ENCODE results near the gene CIPC. TPM values are rescaled to one million over a fixed set of nuclear protein-coding genes. Genes with fewer than 3 reads are reported as not detected.

Gene CIPC
- total and polyA plus RNA-seq, 7 donors, result 14.8 to 96.1 (median 59.7) TPM

DNA sequence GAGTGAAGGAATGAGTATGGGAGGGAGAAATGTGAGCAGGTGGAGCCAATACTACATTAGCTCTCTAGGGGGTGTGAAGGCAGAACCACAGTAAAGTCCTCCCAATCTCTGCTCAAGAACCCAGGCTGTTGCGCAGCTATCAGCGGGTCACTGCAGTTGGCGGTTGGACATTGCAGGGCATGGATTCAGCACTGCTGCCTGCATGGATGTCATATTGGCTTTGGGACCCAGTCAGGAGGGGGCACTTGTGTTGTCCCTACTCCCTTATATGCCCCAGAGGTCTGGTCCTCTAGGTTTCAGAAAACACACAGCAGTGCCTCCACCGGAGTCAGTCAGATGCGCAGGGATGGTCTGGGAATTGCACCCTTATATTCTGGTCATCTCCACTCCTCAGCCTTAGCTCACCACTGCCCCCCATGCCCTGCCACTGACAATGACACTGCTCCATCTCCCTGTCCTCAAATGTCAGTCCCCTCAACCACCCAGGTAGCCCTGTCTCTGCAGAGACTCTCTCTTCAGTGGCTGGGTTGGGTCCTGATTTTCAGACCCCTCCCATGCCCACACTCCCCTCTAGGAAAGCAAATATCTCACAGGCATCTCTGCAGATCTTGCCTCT is 33.9 kb downstream of the CIPC start:
- H3K27me3 ChIP-seq, result peaks cover 0 to 55% (median 17%) of the 10 kb centered on the region in 3 donors
- H3K4me3 ChIP-seq, result no peak overlapping the region
- intact Hi-C loops (cut with DNase I), result no loop called here
- H3K9me3 ChIP-seq, result no peaks in the 10 kb centered on the region
- H3K36me3 ChIP-seq, result no peaks in the 10 kb centered on the region
- WGBS, 2 donors, result 88 to 94% methylated on average over 5 of the region's 5 CpGs
- TF ChIP-seq POLR2AphosphoS5 (IDR thresholded peaks at IDR 0.05) (no peak), EP300 (IDR thresholded peaks at IDR 0.05) (no peak), POLR2A (IDR thresholded peaks at IDR 0.05) (no peak)
- TF ChIP-seq, protein P1, sequence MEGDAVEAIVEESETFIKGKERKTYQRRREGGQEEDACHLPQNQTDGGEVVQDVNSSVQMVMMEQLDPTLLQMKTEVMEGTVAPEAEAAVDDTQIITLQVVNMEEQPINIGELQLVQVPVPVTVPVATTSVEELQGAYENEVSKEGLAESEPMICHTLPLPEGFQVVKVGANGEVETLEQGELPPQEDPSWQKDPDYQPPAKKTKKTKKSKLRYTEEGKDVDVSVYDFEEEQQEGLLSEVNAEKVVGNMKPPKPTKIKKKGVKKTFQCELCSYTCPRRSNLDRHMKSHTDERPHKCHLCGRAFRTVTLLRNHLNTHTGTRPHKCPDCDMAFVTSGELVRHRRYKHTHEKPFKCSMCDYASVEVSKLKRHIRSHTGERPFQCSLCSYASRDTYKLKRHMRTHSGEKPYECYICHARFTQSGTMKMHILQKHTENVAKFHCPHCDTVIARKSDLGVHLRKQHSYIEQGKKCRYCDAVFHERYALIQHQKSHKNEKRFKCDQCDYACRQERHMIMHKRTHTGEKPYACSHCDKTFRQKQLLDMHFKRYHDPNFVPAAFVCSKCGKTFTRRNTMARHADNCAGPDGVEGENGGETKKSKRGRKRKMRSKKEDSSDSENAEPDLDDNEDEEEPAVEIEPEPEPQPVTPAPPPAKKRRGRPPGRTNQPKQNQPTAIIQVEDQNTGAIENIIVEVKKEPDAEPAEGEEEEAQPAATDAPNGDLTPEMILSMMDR (IDR thresholded peaks at IDR 0.05), result no peak
- DNase-seq, result no peak
- H3K27ac ChIP-seq, result no peak overlapping the region
- no peaks in the 10 kb centered on the region for H3K4me1 ChIP-seq

GRCh38 chr14:77133720-77134338 is 35.8 kb downstream of the CIPC start:
- no peaks in the 10 kb centered on the region for H3K4me1 ChIP-seq
- no peak for DNase-seq
- no peak overlapping the region for H3K27ac ChIP-seq
- TF ChIP-seq, protein P1 (IDR thresholded peaks at IDR 0.05), result no peak
- TF ChIP-seq POLR2AphosphoS5 (IDR thresholded peaks at IDR 0.05), result no peak
- TF ChIP-seq EP300 (IDR thresholded peaks at IDR 0.05), result no peak
- no peak for TF ChIP-seq POLR2A (IDR thresholded peaks at IDR 0.05)
- H3K9me3 ChIP-seq, result no peaks in the 10 kb centered on the region
- no peaks in the 10 kb centered on the region for H3K36me3 ChIP-seq
- WGBS, 2 donors, result 8 to 9% methylated on average over 22 of the region's 22 CpGs
- intact Hi-C loops (cut with DNase I), result no loop called here
- H3K4me3 ChIP-seq, result no peak overlapping the region
- peaks cover 8 to 66% (median 36%) of the 10 kb centered on the region in 3 donors for H3K27me3 ChIP-seq

- Histone ChIP-seq H3K27ac (no peak overlapping the region), H3K9me3 (no peaks in the 10 kb centered on the region), H3K36me3 (no peaks in the 10 kb centered on the region), H3K4me1 (peaks cover 0 to 27% (median 26%) of the 10 kb centered on the region in 4 donors), H3K4me3 (no peak overlapping the region), H3K27me3 (peaks cover 44 to 100% (median 80%) of the 10 kb centered on the region in 3 donors)
- TF ChIP-seq, protein P1 (IDR thresholded peaks at IDR 0.05), result no peak
- no peak for TF ChIP-seq EP300 (IDR thresholded peaks at IDR 0.05)
- no peak for TF ChIP-seq POLR2A (IDR thresholded peaks at IDR 0.05)
- no peak for TF ChIP-seq POLR2AphosphoS5 (IDR thresholded peaks at IDR 0.05)
- peak; percentile 26 for DNase-seq
- whole genome bisulfite sequencing, 2 donors, result 80 to 84% methylated on average over 15 of the region's 15 CpGs
- intact Hi-C loops (cut with DNase I), result no loop called here
Measured at GRCh38 chr14:77139022-77139421, 41.0 kb downstream of the CIPC start.

DNA sequence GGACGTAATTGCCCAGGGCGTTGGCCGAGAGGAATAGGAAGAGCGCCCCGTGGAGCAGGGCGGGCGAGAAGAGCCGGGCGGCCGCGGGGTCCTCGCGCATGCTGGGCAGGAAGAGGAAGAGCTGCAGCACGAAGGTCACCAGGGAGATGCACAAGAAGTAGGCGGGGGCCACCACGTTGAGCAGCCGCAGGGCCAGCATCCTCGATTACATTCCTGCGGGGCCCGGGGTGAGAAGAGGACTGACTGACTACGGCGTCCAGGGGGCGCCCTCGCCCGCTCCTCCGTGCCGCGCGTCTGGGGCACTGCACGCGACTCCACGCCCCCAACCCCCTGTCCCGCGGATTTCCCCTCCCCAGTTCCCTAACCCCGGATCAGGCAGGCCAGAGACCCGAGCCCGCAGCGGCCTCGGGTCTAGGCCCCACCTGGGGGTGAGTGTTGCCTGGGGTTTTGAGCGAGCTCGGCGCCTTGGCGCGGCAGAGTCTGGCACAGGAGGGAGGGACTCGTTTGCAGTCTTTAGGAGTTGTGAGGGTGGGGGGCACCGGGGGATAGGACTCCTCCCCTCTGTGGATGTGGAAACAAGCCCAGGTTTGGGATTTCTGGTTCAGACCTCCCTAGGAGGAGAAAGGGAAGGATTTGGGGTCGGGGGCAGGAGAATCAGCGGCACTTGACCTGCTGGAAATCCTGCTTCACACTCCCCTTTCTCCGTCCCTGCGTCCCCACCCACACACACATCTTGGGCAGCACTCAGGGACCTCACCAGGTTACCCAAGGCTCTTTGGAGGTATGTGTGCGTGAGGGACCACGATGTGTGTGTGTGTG is 41.7 kb downstream of the CIPC start:
- Histone ChIP-seq H3K9me3 (no peaks in the 10 kb centered on the region), H3K4me1 (peaks cover 0 to 27% (median 26%) of the 10 kb centered on the region in 4 donors), H3K4me3 (no peak overlapping the region), H3K27me3 (peaks cover 44 to 99% (median 79%) of the 10 kb centered on the region in 3 donors), H3K36me3 (no peaks in the 10 kb centered on the region), H3K27ac (no peak overlapping the region)
- DNase-seq, result no peak
- intact Hi-C loops (cut with DNase I), result no loop called here
- TF ChIP-seq POLR2A (IDR thresholded peaks at IDR 0.05) (no peak), POLR2AphosphoS5 (IDR thresholded peaks at IDR 0.05) (no peak), EP300 (IDR thresholded peaks at IDR 0.05) (no peak)
- TF ChIP-seq, protein P1 (IDR thresholded peaks at IDR 0.05), result peak in 2 of 4 experiments; percentile 9 to 26
- WGBS, 2 donors, result 2% methylated on average over 52 of the region's 52 CpGs
